NCI-H146 treated with DMSO at 0.1 percent for 48 hours (cell line): ENCODE results near the gene SH2D3A.
A peak's percentile ranks its signal among the peaks of the same experiment; 100 is the strongest.
"Not testable (repeated sequence)": the region's sequence is repeated elsewhere in the genome, so short reads cannot be mapped to it uniquely, and the experiment has no call there.

ENCODE experiments used
- DNase-seq: peaks from one replicate; lab custom pipeline; 2025; ENCODE audit not compliant: unreplicated experiment; lab: John Stamatoyannopoulos, UW

SH2D3A gene

GRCh38 chr19:6790194-6791128 is 23.2 kb upstream of the SH2D3A start:
- DNase-seq = no peak

GRCh38 chr19:6788896-6789295 is 21.7 kb upstream of the SH2D3A start:
- DNase-seq = no peak

- DNase-seq = no peak
Observed at GRCh38 chr19:6787393-6787792, 20.2 kb upstream of the SH2D3A start.

- DNase-seq = no peak
Observed at GRCh38 chr19:6779206-6779605, 12.0 kb upstream of the SH2D3A start.

- DNase-seq = no peak
Observed at GRCh38 chr19:6778386-6778785, 11.2 kb upstream of the SH2D3A start.

GRCh38 chr19:6777434-6777833 is 10.2 kb upstream of the SH2D3A start:
- DNase-seq = no peak

- DNase-seq = no peak
Observed at GRCh38 chr19:6776999-6777398, 9.8 kb upstream of the SH2D3A start.

GRCh38 chr19:6776045-6776444 is 8.8 kb upstream of the SH2D3A start:
- not testable (repeated sequence) for DNase-seq

GRCh38 chr19:6774821-6775707 is 7.8 kb upstream of the SH2D3A start:
- no peak for DNase-seq

GRCh38 chr19:6773323-6773931 is 6.2 kb upstream of the SH2D3A start:
- no peak for DNase-seq

GRCh38 chr19:6772866-6773322 is 5.7 kb upstream of the SH2D3A start:
- no peak for DNase-seq

- no peak for DNase-seq
Observed at GRCh38 chr19:6772028-6772865, 5.0 kb upstream of the SH2D3A start, which contains the start of gene VAV1. Gene VAV1 (plus strand): TSS chr19:6772708. CDS start chr19:6772808, 100 bp downstream.

- DNase-seq = not testable (repeated sequence)
Observed at GRCh38 chr19:6771648-6772027, 4.4 kb upstream of the SH2D3A start.

- DNase-seq = no peak
Observed at GRCh38 chr19:6769006-6769619, 1.9 kb upstream of the SH2D3A start.

GRCh38 chr19:6768236-6768785 is 1.1 kb upstream of the SH2D3A start:
- no peak for DNase-seq

- DNase-seq = peak; percentile 14
Observed at GRCh38 chr19:6767081-6767356, 216 bp downstream of the SH2D3A start.

GRCh38 chr19:6766357-6767080 is 716 bp downstream of the SH2D3A start:
- DNase-seq = no peak

GRCh38 chr19:6765738-6766356 is 1.4 kb downstream of the SH2D3A start:
- peak; percentile 37 for DNase-seq
